MM.1S (cell line): ENCODE measurements around the gene FARSB.

Experiments
- CTCF ChIP-seq: fragments of 300-600 bp; sonication (generic); IDR thresholded peaks from 2 replicates; pipeline ENCODE4 v1.5.1; 2016; ENCODE audit warnings: antibody characterized with exemption, low read length, mixed read lengths
- EZH2 ChIP-seq: fragments of 300-600 bp; sonication (generic); optimal IDR thresholded peaks from 2 replicates; pipeline ENCODE3; 2017; ENCODE audit warnings: low read depth, mild to moderate bottlenecking, antibody characterized with exemption, low read length, mixed read lengths
- EZH2phosphoT487 ChIP-seq: fragments of 300-600 bp; sonication (generic); IDR thresholded peaks from 2 replicates; pipeline ENCODE4 v1.6.1; 2018; ENCODE audit warnings: antibody characterized with exemption, low read length

GRCh38 chr2:222703091-222703490 is 47.2 kb upstream of the FARSB start:
- no peak for TF ChIP-seq CTCF
- TF ChIP-seq EZH2phosphoT487 = no peak
- TF ChIP-seq EZH2 = no peak
